Activated CD8-positive, alpha-beta memory T cell treated with anti-CD3 and anti-CD28 coated beads, Interleukin-2, amount 50 U/mL, for 48 hours (primary cell): ENCODE results near the gene EFEMP2.
"Not testable (repeated sequence)": the region's sequence is repeated elsewhere in the genome, so short reads cannot be mapped to it uniquely, and the experiment has no call there.

Source experiments
- DNase-seq: peaks from one replicate; pipeline ENCODE4 v3.0.0-alpha.2; 2020

Gene EFEMP2

GRCh38 chr11:65853246-65853979 is 19.2 kb downstream of the EFEMP2 start:
- no peak for DNase-seq

- peak; percentile 66 for DNase-seq
Measured at GRCh38 chr11:65852508-65853245, 19.9 kb downstream of the EFEMP2 start.

GRCh38 chr11:65851811-65852507 is 20.6 kb downstream of the EFEMP2 start:
- DNase-seq = peak; percentile 61

- peak; percentile 75 for DNase-seq
Measured at GRCh38 chr11:65851083-65851579, 21.5 kb downstream of the EFEMP2 start.

GRCh38 chr11:65850217-65851082 is 22.1 kb downstream of the EFEMP2 start:
- DNase-seq = peak; percentile 58

GRCh38 chr11:65849771-65850216 is 22.8 kb downstream of the EFEMP2 start:
- no peak for DNase-seq

GRCh38 chr11:65849366-65849765 is 23.2 kb downstream of the EFEMP2 start:
- DNase-seq = no peak

- DNase-seq = not testable (repeated sequence)
Measured at GRCh38 chr11:65848693-65849092, 23.9 kb downstream of the EFEMP2 start.

GRCh38 chr11:65847746-65848145 is 24.9 kb downstream of the EFEMP2 start:
- no peak for DNase-seq

- no peak for DNase-seq
Measured at GRCh38 chr11:65844231-65844872, 28.2 kb downstream of the EFEMP2 start.

GRCh38 chr11:65843811-65844210 is 28.8 kb downstream of the EFEMP2 start:
- DNase-seq = no peak

- no peak for DNase-seq
Measured at GRCh38 chr11:65842144-65842543, 30.5 kb downstream of the EFEMP2 start.

GRCh38 chr11:65834202-65834601 is 38.4 kb downstream of the EFEMP2 start:
- DNase-seq = no peak

GRCh38 chr11:65833297-65834030 is 39.1 kb downstream of the EFEMP2 start, which contains the start of gene SNX32:
TSS of gene SNX32 (plus strand) at chr11:65833963. CDS start at chr11:65834066, 103 bp downstream.
- DNase-seq = peak; percentile 96

GRCh38 chr11:65832231-65832630 is 40.4 kb downstream of the EFEMP2 start:
- not testable (repeated sequence) for DNase-seq

- no peak for DNase-seq
Measured at GRCh38 chr11:65829459-65829858, 43.1 kb downstream of the EFEMP2 start.

- DNase-seq = no peak
Measured at GRCh38 chr11:65826984-65827735, 45.4 kb downstream of the EFEMP2 start.

GRCh38 chr11:65822776-65823528 is 49.6 kb downstream of the EFEMP2 start:
- DNase-seq = no peak

- DNase-seq = no peak
Measured at GRCh38 chr11:65821107-65821506, 51.5 kb downstream of the EFEMP2 start.
